NCI-H774 (cell line): Measurements from ENCODE around the gene C16orf89.

ENCODE experiments used
- DNase-seq: peaks from one replicate; lab custom pipeline; 2025; lab: John Stamatoyannopoulos, UW

The C16orf89 gene

GRCh38 chr16:5003828-5004227, 61.9 kb downstream of the C16orf89 start:
- no peak for DNase-seq

- no peak for DNase-seq
Observed at GRCh38 chr16:5003211-5003610, 62.5 kb downstream of the C16orf89 start.

- DNase-seq, result no peak
Observed at GRCh38 chr16:5002699-5003143, 63.0 kb downstream of the C16orf89 start.

GRCh38 chr16:5001986-5002385, 63.8 kb downstream of the C16orf89 start:
- DNase-seq, result no peak

- DNase-seq, result no peak
Observed at GRCh38 chr16:5001571-5001970, 64.2 kb downstream of the C16orf89 start.

- no peak for DNase-seq
Observed at GRCh38 chr16:5000573-5001001, 65.2 kb downstream of the C16orf89 start.

- no peak for DNase-seq
Observed at GRCh38 chr16:4994719-4995434, 70.9 kb downstream of the C16orf89 start.
